ENCODE measurements around the gene ARFGAP2. TPM values are rescaled to one million over a fixed set of nuclear protein-coding genes. Genes with fewer than 3 reads are reported as not detected.

The ARFGAP2 gene
- polyA plus RNA-seq, 1 donor from 2014 or later = 213 TPM

DNA sequence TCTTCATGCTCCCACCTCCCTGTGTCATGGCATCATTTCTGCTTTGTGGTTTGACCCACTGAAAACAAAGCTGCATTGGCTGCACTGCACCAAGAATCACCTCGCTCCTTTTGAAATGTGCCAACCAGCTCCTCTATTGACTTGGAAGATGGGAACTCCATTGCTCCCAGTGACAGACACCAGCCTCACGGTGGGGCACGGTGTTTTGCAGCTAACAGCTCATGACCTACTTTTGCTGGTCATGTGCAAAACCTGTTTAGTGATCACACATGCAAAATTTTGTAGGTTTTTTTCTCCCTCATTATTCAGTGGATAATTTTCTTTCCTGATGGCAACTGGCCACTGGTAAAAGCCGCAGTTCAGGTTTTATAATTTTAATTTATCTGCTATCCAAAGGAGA is 36.8 kb downstream of the ARFGAP2 start:
- Histone ChIP-seq H4K20me1 (ENCODE audit: insufficient read depth) (no peaks in the 10 kb centered on the region), H3K36me3 (ENCODE audit: insufficient read depth, low read length) (no peaks in the 10 kb centered on the region), H3K4me3 (ENCODE audit: low read length) (no peak overlapping the region), H3K4me2 (ENCODE audit: low read length) (no peak overlapping the region), H3K9ac (ENCODE audit: low read length) (no peak overlapping the region), H3K79me2 (replicated peaks; ENCODE audit: insufficient read depth, low read length) (no peaks in the 10 kb centered on the region), H3K27me3 (ENCODE audit: insufficient read depth, low read depth, low read length) (no peaks in the 10 kb centered on the region), H3K9me2 (ENCODE audit: insufficient read depth, low read length) (no peaks in the 10 kb centered on the region), H2AFZ (ENCODE audit: low read depth, low read length) (no peak overlapping the region), H3K9me3 (ENCODE audit: low read length) (no peaks in the 10 kb centered on the region), H3F3A (ENCODE audit: insufficient read depth, low read length, poor library complexity, severe bottlenecking) (no peaks in the 10 kb centered on the region), H3K27ac (ENCODE audit: low read length) (no peak overlapping the region)
- no peak for TF ChIP-seq MXI1 (conservative IDR thresholded peaks at IDR 0.05; ENCODE audit: poor library complexity, severe bottlenecking)

DNA sequence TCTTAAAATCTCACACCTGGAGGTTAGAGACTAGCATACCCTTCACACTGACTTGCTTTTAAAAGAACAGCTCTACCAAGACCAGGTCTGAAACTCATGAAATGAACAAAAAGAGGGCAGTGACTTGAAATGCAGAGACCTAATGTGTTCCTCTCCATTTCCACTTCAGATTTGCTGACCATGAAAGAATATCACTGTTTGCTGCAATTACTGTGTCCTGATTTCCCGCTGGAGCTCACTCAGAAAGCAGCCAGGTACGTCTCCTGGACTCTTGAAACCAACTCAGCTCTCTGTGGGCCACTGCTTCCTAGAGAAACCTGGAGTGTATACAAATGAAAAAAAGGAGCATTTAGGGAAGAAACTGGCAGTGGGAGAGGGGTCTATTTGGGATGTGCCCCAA is 39.2 kb downstream of the ARFGAP2 start:
- H3K9ac ChIP-seq (ENCODE audit: low read length) = no peak overlapping the region
- H3K4me2 ChIP-seq (ENCODE audit: low read length) = no peak overlapping the region
- no peak overlapping the region for H3K27ac ChIP-seq (ENCODE audit: low read length)
- no peaks in the 10 kb centered on the region for H3K27me3 ChIP-seq (ENCODE audit: insufficient read depth, low read depth, low read length)
- no peaks in the 10 kb centered on the region for H3K79me2 ChIP-seq (replicated peaks; ENCODE audit: insufficient read depth, low read length)
- no peaks in the 10 kb centered on the region for H3K36me3 ChIP-seq (ENCODE audit: insufficient read depth, low read length)
- H3F3A ChIP-seq (ENCODE audit: insufficient read depth, low read length, poor library complexity, severe bottlenecking) = no peaks in the 10 kb centered on the region
- no peaks in the 10 kb centered on the region for H3K9me2 ChIP-seq (ENCODE audit: insufficient read depth, low read length)
- H3K4me3 ChIP-seq (ENCODE audit: low read length) = no peak overlapping the region
- no peaks in the 10 kb centered on the region for H4K20me1 ChIP-seq (ENCODE audit: insufficient read depth)
- TF ChIP-seq RAD21 (conservative IDR thresholded peaks at IDR 0.05) = no peak
- no peak for TF ChIP-seq EP300 (conservative IDR thresholded peaks at IDR 0.05; ENCODE audit: poor library complexity, severe bottlenecking)
- no peak for TF ChIP-seq TAF1 (IDR thresholded peaks at IDR 0.05; ENCODE audit: low read depth)
- TF ChIP-seq, protein P1, sequence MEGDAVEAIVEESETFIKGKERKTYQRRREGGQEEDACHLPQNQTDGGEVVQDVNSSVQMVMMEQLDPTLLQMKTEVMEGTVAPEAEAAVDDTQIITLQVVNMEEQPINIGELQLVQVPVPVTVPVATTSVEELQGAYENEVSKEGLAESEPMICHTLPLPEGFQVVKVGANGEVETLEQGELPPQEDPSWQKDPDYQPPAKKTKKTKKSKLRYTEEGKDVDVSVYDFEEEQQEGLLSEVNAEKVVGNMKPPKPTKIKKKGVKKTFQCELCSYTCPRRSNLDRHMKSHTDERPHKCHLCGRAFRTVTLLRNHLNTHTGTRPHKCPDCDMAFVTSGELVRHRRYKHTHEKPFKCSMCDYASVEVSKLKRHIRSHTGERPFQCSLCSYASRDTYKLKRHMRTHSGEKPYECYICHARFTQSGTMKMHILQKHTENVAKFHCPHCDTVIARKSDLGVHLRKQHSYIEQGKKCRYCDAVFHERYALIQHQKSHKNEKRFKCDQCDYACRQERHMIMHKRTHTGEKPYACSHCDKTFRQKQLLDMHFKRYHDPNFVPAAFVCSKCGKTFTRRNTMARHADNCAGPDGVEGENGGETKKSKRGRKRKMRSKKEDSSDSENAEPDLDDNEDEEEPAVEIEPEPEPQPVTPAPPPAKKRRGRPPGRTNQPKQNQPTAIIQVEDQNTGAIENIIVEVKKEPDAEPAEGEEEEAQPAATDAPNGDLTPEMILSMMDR (IDR thresholded peaks at IDR 0.05; ENCODE audit: poor library complexity, severe bottlenecking) = no peak
- TF ChIP-seq SMC3 (conservative IDR thresholded peaks at IDR 0.05; ENCODE audit: poor library complexity) = no peak
- TF ChIP-seq EZH2 (IDR thresholded peaks at IDR 0.05; ENCODE audit: borderline replicate concordance, insufficient read depth, low read length, poor library complexity, severe bottlenecking) = no peak
- no peak for TF ChIP-seq REST (IDR thresholded peaks at IDR 0.05; ENCODE audit: borderline replicate concordance)
- no peak for TF ChIP-seq POLR2AphosphoS5 (IDR thresholded peaks at IDR 0.05)
- TF ChIP-seq MXI1 (conservative IDR thresholded peaks at IDR 0.05; ENCODE audit: poor library complexity, severe bottlenecking) = no peak
- H3K9me3 ChIP-seq (ENCODE audit: low read length) = no peaks in the 10 kb centered on the region
- H2AFZ ChIP-seq (ENCODE audit: low read depth, low read length) = no peak overlapping the region

- Histone ChIP-seq H3K27ac (ENCODE audit: low read length) (no peak overlapping the region), H3K4me2 (ENCODE audit: low read length) (no peak overlapping the region), H3K79me2 (replicated peaks; ENCODE audit: insufficient read depth, low read length) (no peaks in the 10 kb centered on the region), H3K27me3 (ENCODE audit: insufficient read depth, low read depth, low read length) (no peaks in the 10 kb centered on the region), H3F3A (ENCODE audit: insufficient read depth, low read length, poor library complexity, severe bottlenecking) (no peaks in the 10 kb centered on the region), H4K20me1 (ENCODE audit: insufficient read depth) (no peaks in the 10 kb centered on the region), H2AFZ (ENCODE audit: low read depth, low read length) (no peak overlapping the region), H3K9me2 (ENCODE audit: insufficient read depth, low read length) (no peaks in the 10 kb centered on the region), H3K4me3 (ENCODE audit: low read length) (no peak overlapping the region), H3K9ac (ENCODE audit: low read length) (no peak overlapping the region), H3K9me3 (ENCODE audit: low read length) (no peaks in the 10 kb centered on the region), H3K36me3 (ENCODE audit: insufficient read depth, low read length) (no peaks in the 10 kb centered on the region)
- TF ChIP-seq EZH2 (IDR thresholded peaks at IDR 0.05; ENCODE audit: borderline replicate concordance, insufficient read depth, low read length, poor library complexity, severe bottlenecking) (no peak), MXI1 (conservative IDR thresholded peaks at IDR 0.05; ENCODE audit: poor library complexity, severe bottlenecking) (no peak), EP300 (conservative IDR thresholded peaks at IDR 0.05; ENCODE audit: poor library complexity, severe bottlenecking) (no peak), REST (IDR thresholded peaks at IDR 0.05; ENCODE audit: borderline replicate concordance) (no peak), RAD21 (conservative IDR thresholded peaks at IDR 0.05) (no peak), SMC3 (conservative IDR thresholded peaks at IDR 0.05; ENCODE audit: poor library complexity) (no peak), POLR2AphosphoS5 (IDR thresholded peaks at IDR 0.05) (no peak), TAF1 (IDR thresholded peaks at IDR 0.05; ENCODE audit: low read depth) (no peak)
- TF ChIP-seq, protein P1 (IDR thresholded peaks at IDR 0.05; ENCODE audit: poor library complexity, severe bottlenecking) = no peak
Measured at GRCh38 chr11:47136921-47137320, 39.8 kb downstream of the ARFGAP2 start.
